Keratinocyte (primary cell): ENCODE measurements around the gene SSBP2. TPM values are rescaled to one million over a fixed set of nuclear protein-coding genes. Genes with fewer than 3 reads are reported as not detected.

Experiments used
- DNase-seq: peaks from one replicate; pipeline ENCODE4 v3.0.0-alpha.2; 2011; ENCODE audit warnings: low read depth, missing footprints, low spot score
- FAIRE-seq: peaks from 2 replicates; lab custom pipeline; 2011; peaks lifted over from hg19 to GRCh38; lab: Jason Lieb, UNC
- H2AFZ ChIP-seq: 2 replicates; pipeline ENCODE4 v1.6.0; 2012; ENCODE audit warnings: low read length, control low read depth, inconsistent platforms; ENCODE audit not compliant: control insufficient read depth
- H3K27ac ChIP-seq: 2 replicates; pipeline ENCODE4 v1.5.1; 2011; ENCODE audit warnings: low read length; ENCODE audit not compliant: control insufficient read depth, insufficient read depth
- H3K27me3 ChIP-seq: 3 replicates; pipeline ENCODE4 v1.6.0; 2011; ENCODE audit warnings: low read length; ENCODE audit not compliant: control insufficient read depth, insufficient read depth; ENCODE audit errors: extremely low read depth
- H3K36me3 ChIP-seq, 2 experiments: 2 replicates in 1 of 2; 3 replicates in 1 of 2; pipeline ENCODE4 v1.5.1; 2011; ENCODE audit warnings: low read length in 2 of 2, mild to moderate bottlenecking in 1 of 2; ENCODE audit not compliant: control insufficient read depth in 2 of 2, insufficient read depth in 2 of 2; ENCODE audit errors: extremely low read depth in 1 of 2
- H3K4me1 ChIP-seq: 3 replicates; pipeline ENCODE4 v1.5.1; 2011; ENCODE audit warnings: low read length; ENCODE audit not compliant: control insufficient read depth, insufficient read depth; ENCODE audit errors: extremely low read depth
- H3K4me2 ChIP-seq: 3 replicates; pipeline ENCODE4 v1.6.0; 2011; ENCODE audit warnings: low read depth, low read length; ENCODE audit not compliant: control insufficient read depth, insufficient read depth; ENCODE audit errors: extremely low read depth
- H3K4me3 ChIP-seq, 3 experiments: fragments of 200-600 bp in 1 of 3; sonication (generic) in 1 of 3; 2 replicates in 2 of 3; 3 replicates in 1 of 3; pipeline ENCODE4 v1.5.1; 2011 to 2016; ENCODE audit warnings: low read length in 3 of 3, mild to moderate bottlenecking in 3 of 3, control low read depth in 2 of 3, inconsistent platforms in 1 of 3, low read depth in 1 of 3, mixed read lengths in 1 of 3, mixed run types in 1 of 3, moderate library complexity in 1 of 3; ENCODE audit not compliant: control insufficient read depth in 2 of 3, insufficient read depth in 2 of 3; ENCODE audit errors: extremely low read depth in 1 of 3
- H3K79me2 ChIP-seq: 2 replicates; pipeline ENCODE4 v1.6.0; 2012; ENCODE audit warnings: low read length; ENCODE audit not compliant: control insufficient read depth, insufficient read depth
- H3K9ac ChIP-seq: 3 replicates; pipeline ENCODE4 v1.6.0; 2011; ENCODE audit warnings: low read length; ENCODE audit not compliant: control insufficient read depth, insufficient read depth; ENCODE audit errors: extremely low read depth
- H3K9me1 ChIP-seq: 3 replicates; pipeline ENCODE4 v1.6.0; 2011; ENCODE audit warnings: low read length; ENCODE audit not compliant: control insufficient read depth, insufficient read depth; ENCODE audit errors: extremely low read depth
- H3K9me3 ChIP-seq: 2 replicates; pipeline ENCODE4 v1.5.1; 2012; ENCODE audit warnings: low read depth, low read length; ENCODE audit not compliant: control insufficient read depth
- H4K20me1 ChIP-seq: 3 replicates; pipeline ENCODE4 v1.6.0; 2011; ENCODE audit warnings: low read length; ENCODE audit not compliant: control insufficient read depth, insufficient read depth; ENCODE audit errors: extremely low read depth
- CTCF ChIP-seq, 3 experiments: IDR thresholded peaks in 1 of 3; conservative IDR thresholded peaks in 1 of 3; optimal IDR thresholded peaks in 1 of 3; 2 replicates in 2 of 3; 3 replicates in 1 of 3; pipeline versions ENCODE3 to v1.5.1; 2011; ENCODE audit warnings: low read length in 3 of 3, mild to moderate bottlenecking in 3 of 3, moderate library complexity in 2 of 3, control low read depth in 1 of 3, inconsistent platforms in 1 of 3; ENCODE audit not compliant: insufficient read depth in 2 of 3; ENCODE audit errors: extremely low read depth in 1 of 3
- EZH2 ChIP-seq: IDR thresholded peaks from one replicate; pipeline ENCODE4 v1.6.1; 2012; ENCODE audit warnings: inconsistent platforms, mild to moderate bottlenecking, low read length, moderate library complexity
- dilution Hi-C: fragments of 300-500 bp; cut with MboI; formaldehyde crosslinking; loops from one replicate; pipeline ENCODE4 v1.7.0; 2020; ENCODE audit warnings: low sequenced_read_pairs; ENCODE audit not compliant: extremely low pct_ligation_motif_present
- polyA plus RNA-seq, 5 experiments: library from polyadenylated mRNA; depleted of rRNA in 3 of 5; stranded (reverse) in 3 of 5; stranded (forward) in 1 of 5; unstranded in 1 of 5; fragments of >200 nt; gene quantifications; 1 replicate in 1 of 5; 2 replicates in 3 of 5; 3 replicates in 1 of 5; pipeline versions ENCODE4 v1.2.1 to v1.2.3, GENCODE V29; 2011 to 2012; ENCODE audit warnings: missing spikeins in 2 of 5, low read depth in 1 of 5, low replicate concordance in 1 of 5

The SSBP2 gene
- polyA plus RNA-seq, 1 donor (not counting 4 experiments of a cell fraction or from before 2014, with no cell fraction given), result 14.6 TPM

- no peak for TF ChIP-seq CTCF (optimal IDR thresholded peaks at IDR 0.05 in 1 of 3, IDR thresholded peaks at IDR 0.05 in 1 of 3, conservative IDR thresholded peaks at IDR 0.05 in 1 of 3; ENCODE audit: extremely low read depth in 1 of 3, insufficient read depth in 2 of 3, low read length in 3 of 3)
- TF ChIP-seq EZH2, result no peak
- Histone ChIP-seq H3K36me3 (no peaks in the 10 kb centered on the region), H3K9ac (no peak overlapping the region), H3K9me1 (no peaks in the 10 kb centered on the region), H3K4me1 (no peaks in the 10 kb centered on the region), H4K20me1 (no peaks in the 10 kb centered on the region), H3K4me3 (no peak overlapping the region), H3K9me3 (no peaks in the 10 kb centered on the region), H3K79me2 (no peaks in the 10 kb centered on the region), H3K27me3 (no peaks in the 10 kb centered on the region), H3K4me2 (no peak overlapping the region), H3K27ac (no peak overlapping the region), H2AFZ (no peak overlapping the region)
- dilution Hi-C loops, result no loop called here
- no peak for DNase-seq
- FAIRE-seq, result no peak
Measured at GRCh38 chr5:81577091-81577490, 173.8 kb downstream of the SSBP2 start.

GRCh38 chr5:81575924-81576323 is 175.0 kb downstream of the SSBP2 start:
- H3K9me1 ChIP-seq, result no peaks in the 10 kb centered on the region
- no peak for FAIRE-seq
- H3K4me1 ChIP-seq, result no peaks in the 10 kb centered on the region
- no peaks in the 10 kb centered on the region for H4K20me1 ChIP-seq
- TF ChIP-seq CTCF (optimal IDR thresholded peaks at IDR 0.05 in 1 of 3, IDR thresholded peaks at IDR 0.05 in 1 of 3, conservative IDR thresholded peaks at IDR 0.05 in 1 of 3; ENCODE audit: extremely low read depth in 1 of 3, insufficient read depth in 2 of 3, low read length in 3 of 3) (no peak), EZH2 (no peak)
- no peak overlapping the region for H2AFZ ChIP-seq
- no peak overlapping the region for H3K27ac ChIP-seq
- dilution Hi-C loops, result no loop called here
- no peak for DNase-seq
- no peaks in the 10 kb centered on the region for H3K79me2 ChIP-seq
- no peak overlapping the region for H3K9ac ChIP-seq
- no peaks in the 10 kb centered on the region for H3K9me3 ChIP-seq
- no peaks in the 10 kb centered on the region for H3K36me3 ChIP-seq
- no peaks in the 10 kb centered on the region for H3K27me3 ChIP-seq
- H3K4me3 ChIP-seq, result no peak overlapping the region
- H3K4me2 ChIP-seq, result no peak overlapping the region
